ENCODE measurements around the gene COL23A1.

GRCh38 chr5:178381921-178382695, 208.1 kb downstream of the COL23A1 start:
- TF ChIP-seq POLR2AphosphoS5 (IDR thresholded peaks at IDR 0.05; ENCODE audit: low read depth, low read length) (no peak), POLR2A (IDR thresholded peaks at IDR 0.05; ENCODE audit: low read depth, low read length) (no peak), TAF1 (IDR thresholded peaks at IDR 0.05; ENCODE audit: low read depth, low read length) (no peak), SPI1 (IDR thresholded peaks at IDR 0.05; ENCODE audit: low read depth, low read length) (no peak)
